GM19238 (cell line): Measurements from ENCODE around the gene MACROH2A1.

Experiments
- DNase-seq: peaks from one replicate; pipeline ENCODE4 v3.0.0; 2011; ENCODE audit warnings: low spot score; ENCODE audit not compliant: insufficient read length

MACROH2A1 gene

DNA sequence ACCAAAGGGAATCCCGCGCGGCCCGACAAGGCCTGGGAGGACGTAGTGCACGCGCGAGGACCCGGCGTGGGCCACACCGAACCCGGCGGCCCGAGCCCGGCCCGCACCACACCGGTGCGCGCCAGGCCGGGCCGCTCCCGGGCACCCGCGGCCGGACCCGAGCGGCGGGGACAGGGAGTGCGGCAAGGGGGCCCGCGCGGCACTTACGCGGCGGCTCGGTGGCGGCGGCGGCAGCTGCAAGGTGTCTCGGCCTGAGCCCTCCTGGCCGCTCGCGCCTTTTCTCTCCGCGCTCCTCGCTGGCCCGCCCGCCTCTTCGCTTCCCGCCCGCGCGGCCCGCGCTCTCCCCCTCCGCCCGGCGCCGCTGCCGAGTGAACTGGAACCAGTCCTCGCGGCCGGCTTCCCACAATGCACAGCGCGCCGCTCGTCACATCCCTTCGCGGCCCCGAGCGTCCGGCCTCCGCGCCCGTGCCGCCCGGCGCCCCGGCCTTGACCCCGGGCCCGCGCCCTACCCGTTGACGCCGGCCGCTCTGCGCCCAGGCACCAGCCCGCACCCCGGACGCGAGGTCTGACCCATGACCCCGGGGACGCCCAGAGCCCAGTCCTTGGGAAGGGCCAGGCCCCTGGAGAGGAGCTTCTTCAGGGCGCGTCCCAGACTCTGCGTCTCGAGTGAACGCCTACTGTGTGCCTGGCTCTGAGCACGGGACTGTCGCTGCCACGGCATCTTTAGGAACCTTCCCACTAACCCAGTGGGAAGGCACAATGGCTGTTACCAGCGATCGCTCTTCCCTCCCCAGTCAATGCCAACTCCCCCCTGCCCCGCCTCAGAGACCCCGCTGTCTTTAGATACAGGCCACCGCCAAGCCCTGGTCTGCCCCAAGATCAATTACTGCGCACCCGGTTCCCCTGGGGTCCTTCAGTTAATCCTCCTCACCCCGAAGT, at the start of gene MACROH2A1:
MACROH2A1 (minus strand) TSS at position 377 of the 939 bp plus-strand sequence. CDS start 10,138 bp downstream, outside the sequence.
- DNase-seq: peak; percentile 86

DNA sequence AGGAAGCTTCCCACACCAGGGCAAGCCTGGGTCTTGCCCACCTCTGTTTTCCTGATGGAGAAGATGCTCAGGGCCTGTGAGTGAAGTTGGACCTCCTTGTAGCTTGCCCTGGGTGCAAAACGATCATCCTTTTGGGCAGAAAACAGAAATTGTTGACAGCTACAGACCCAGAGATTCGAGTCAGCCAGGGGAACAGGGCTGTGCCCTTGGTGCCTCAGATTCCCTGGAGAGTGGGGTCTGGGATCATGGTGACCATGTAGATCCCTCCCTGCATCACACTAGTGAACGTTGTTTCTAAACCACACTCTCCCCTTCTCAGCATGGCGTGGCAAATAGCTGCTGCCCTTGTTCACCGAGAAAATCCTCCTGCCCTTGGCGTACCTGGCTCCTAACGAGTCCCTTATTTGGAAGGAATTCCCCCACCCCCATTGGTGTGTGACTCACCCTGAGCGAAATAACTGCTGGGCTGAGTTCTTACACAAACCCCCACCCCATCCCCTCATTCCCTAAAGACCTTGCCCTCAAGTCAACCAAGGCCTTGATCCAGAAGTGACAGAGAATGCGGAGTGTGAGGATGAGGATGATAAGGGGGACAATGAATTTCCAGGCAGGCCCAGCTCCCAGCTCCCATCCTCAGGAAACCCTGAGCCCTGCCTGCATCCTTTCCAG, 49.2 kb upstream of the MACROH2A1 start:
- no peak for DNase-seq

DNA sequence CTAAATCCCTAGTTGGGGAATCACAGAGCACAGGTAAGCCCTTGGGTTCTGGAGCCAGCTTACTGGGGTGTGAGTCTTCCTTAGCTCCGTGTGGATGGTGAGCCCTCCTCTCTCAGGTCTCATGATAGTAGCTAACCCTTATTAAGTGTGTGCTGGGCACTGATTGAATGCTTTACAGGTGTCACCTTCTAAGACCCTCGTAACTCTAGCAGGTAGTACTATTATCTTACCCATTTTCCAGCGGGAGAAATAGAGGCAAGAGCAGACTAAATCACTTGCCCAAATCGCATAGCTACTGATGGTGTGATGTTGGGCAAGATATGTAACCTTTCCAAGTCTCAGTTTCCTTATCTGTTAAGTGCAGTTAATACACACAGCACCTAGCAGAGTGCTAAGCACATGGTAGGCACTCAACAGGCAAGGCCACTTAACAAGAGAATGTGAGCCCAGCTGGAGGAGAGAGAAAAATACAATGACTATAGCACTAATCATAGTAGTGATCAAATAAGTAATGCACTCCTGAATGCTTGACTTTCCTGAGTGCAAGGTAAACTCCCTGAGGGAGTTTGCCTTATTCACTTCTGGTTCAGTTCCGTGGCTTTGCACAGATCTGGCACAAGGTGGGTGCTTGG, 48.4 kb upstream of the MACROH2A1 start, which contains the start of gene DCANP1:
DCANP1 (minus strand) TSS at position 51 of the 632 bp plus-strand sequence. CDS start 240 bp downstream, outside the sequence.
- DNase-seq: no peak

DNA sequence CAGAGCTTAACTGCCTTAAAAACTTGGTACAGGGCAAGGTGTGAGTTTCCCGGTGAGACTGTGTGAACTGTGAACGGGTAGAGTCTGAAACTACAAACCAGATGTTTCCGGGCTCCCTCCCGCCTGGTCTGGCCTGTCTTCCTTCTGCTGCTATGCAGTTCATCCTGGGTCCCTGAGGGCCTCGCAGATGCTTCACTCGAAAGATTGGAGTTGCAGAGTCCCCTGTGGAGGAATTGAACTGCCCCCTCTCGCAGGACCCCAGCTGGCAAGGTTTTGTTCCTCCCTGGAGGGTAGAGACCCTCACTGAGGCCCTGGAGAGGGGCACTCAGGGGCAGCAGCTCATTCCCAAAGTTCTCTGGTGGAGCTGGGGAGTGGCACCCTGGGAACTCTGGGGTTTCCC, 47.6 kb upstream of the MACROH2A1 start:
- DNase-seq: no peak

DNA sequence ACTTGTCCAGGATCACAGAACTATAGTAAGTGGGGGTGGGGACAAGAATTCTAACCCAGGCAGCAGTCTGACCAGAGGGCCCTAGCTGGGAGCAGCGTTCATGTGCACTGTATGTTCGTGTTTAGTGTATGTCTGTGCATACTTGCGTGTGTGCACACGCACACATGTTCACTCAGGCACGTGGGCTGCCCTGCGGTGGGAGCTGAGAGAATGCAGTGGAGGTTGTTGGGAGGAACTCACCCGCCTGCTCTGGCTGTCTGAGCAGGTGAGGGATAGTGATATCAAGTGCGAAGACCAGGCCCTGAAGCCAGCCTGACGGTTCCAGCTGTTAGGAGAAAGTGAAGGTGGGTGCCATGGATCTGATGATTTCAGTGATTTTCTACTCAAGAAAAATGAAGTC, 47.2 kb upstream of the MACROH2A1 start:
- no peak for DNase-seq

DNA sequence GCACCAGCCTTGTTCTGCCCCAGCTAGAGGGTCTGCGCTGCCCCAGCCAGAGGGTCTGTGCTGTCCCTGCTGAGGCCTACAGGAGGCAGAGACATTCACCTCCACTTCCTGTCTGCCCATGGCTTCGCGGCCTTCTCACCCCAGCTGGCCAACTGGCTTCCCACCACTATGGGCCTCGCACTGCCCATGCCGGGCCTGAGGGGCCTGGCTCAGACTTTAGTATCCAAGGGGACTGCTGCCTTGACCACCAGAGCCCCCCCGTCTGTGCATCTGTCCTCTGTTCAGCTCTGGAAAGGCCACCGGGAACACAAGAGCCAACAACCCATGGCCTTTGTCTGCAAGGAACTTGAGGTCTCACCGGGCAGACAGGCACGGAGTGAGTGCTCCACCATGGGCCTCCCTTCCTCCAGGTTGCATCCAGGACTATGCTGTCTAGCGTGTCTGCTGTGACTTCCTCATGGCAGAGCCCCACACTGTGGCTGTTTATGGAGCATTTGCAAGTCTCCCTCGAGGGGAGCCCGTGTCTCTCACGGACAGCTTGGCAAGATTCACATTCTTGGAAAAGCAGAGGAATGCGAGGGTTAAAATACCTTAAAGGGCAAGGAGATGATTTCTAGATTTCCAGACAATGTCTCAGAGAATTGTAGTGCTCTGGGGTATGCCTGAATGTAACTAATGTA, 46.4 kb upstream of the MACROH2A1 start:
- DNase-seq: no peak

DNA sequence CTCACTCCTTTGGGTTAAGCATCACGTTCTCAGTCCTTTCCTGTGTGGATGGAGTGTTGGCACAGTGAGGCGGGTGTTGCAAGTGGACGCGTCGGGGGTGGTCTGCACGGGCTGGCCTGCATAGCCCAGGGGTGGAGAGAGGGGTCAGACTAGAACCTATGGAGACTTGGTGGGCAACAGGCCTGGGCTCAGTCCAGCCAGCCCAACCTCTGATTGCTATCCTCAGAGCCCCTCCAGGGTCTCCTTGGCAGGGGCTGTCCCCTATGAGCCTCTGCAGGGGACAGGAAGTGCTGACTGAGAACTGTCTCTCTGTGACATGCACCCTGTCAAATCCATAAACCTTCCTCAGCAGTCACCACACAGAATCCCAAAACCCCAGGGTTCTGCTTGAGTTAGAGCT, 45.9 kb upstream of the MACROH2A1 start:
- DNase-seq: no peak

DNA sequence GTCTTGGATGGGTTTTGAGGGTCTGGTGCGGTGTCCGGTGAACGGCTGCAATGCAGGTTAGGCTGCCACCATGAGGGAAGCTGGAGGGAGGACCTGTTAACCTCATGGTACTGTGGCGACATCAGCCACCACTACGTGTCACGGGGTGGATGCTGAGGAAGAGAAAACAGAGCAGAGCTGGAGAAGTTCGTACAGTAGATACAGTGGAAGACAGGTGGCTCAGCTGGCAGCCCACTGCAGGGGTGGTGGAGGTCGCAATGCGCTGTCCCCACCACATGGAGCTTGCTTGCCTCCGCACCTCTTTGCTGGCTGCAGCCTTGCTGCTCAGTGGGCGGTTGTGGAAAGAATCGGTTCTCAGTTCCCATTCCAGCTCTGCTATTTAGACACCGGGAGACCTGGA, 45.3 kb upstream of the MACROH2A1 start:
- DNase-seq: no peak

DNA sequence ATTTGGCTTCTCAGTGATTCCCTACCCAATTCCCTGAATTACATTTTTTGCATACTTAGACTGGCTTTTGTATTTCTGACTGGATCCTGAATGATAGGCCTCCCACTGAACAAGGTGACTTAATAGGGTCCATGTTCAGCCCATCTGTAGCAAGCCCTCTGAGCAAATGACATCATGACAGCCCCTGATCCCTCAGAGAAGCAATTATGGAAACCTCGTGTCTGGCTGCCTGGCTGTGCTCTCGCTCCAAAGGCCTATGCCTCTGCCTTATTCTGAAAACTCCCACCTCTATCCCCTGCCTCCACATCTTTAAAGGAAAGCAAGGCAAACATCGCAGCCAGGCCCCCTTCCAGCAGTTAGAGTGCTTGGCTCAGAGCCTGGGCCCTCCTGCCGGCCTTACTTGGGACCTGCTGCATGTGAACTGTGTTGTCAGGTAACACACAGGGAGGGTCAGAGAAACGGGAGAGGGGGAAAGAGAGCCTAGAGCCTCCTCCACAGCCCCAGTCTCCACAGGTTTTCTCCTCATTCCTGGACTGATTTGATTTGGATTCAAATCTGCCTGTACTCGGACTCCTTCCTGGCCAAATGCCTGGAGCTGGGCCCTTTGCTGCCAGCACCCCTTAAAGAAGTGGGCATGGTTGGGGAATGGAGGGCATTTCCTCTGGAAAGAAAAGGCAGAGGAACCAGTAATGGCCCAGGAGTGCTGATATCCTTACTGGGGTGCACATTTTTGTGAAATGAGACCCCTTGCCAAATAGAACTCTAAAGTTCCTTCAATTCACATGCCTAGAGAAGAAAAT, 44.3 kb upstream of the MACROH2A1 start:
- DNase-seq: no peak

DNA sequence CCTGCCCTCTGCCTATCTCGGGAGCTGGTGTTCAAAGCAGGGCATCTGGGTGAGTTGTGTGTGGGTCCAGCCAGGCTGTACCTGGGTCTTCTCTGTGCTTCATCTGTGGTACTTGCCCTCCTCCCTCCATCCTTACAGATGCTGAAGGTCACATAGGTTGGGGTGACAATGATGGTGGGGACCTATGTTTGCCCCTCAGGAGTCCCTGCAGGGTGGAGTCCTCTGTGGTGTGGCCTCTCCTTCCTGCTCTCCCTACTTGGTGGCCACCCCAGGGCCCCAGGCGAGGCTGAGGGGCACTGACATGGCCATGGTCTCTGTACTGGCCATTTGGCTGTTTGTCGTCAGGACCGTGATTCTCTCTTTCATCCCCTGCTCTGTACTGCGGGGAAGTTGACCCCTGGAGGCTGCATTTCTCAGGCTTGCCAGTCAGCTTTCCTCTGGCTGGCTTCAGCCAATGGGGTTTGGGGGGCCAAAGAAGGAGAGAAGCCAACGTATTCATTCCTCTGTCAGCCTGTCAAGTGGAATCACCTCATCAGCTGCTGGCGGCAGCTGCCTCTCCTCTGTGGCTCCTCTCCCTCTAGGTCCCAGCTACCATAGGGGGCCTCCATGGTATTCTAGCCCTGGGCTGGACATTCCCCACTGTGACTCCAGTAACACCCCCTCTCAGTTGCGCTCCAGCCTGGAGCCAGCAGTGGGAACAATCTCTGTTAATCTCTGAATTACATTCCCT, 43.6 kb upstream of the MACROH2A1 start:
- DNase-seq: no peak

DNA sequence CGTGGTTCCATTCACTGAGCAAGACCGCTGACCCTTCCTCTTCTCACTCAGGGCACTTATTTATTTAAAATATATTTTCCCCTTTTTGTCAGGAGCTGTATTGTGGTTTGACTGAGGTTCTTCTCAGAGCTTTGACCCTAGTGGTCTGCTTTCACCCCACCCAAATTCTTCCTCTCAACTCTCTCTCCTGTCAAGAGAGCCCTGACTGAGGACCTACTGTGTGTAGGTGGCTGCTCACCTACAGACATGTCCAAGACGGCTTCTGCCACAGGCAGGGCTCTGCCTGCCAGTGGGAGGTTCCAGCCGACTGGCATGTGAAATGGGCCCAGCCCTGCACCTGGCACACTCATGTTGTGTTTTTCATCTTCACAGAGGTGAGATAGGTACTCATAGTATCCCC, 42.9 kb upstream of the MACROH2A1 start:
- no peak for DNase-seq

DNA sequence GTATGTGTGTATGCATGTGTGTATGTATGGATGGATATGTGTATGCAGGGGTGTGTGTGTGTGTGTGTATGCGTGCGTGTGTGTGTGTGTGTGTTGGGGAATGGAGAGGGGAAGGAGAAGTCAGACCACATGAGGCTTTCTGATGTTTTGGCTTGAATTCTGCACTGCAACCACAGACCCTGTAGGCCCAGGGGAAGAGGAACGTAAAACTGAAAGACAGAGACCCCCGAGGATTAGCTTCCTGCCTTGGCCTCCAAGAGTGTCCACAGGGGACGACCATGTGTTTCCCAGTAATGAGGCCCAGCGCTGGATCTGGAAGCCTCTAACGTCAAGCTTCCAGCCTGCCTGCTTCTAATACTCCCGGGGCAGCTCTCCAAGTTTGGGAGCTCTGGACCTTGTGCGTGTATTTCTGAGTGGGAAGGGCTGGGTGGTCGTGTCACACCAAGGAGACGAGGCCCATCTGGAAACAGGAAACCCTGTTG, 42.4 kb upstream of the MACROH2A1 start:
- DNase-seq: no peak

DNA sequence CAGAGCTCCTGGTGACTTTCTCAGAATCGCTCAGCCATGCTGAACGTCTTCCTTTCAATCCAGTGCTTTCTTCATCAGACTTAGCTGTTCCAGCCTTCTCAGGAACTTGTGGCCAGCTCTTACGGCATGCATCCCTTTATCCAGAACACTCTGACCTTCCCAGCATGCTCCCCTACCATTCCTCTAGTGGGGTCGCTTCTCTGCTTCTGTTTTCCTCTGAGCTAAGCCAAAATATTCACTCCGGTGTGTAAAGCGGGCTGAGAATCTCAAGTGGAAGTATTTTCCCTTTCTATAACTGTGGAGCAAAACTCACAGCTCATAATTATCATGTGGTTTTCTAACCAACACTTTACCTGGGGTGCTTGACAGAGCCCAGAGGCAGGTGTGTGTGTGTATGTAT, 41.9 kb upstream of the MACROH2A1 start:
- DNase-seq: no peak

DNA sequence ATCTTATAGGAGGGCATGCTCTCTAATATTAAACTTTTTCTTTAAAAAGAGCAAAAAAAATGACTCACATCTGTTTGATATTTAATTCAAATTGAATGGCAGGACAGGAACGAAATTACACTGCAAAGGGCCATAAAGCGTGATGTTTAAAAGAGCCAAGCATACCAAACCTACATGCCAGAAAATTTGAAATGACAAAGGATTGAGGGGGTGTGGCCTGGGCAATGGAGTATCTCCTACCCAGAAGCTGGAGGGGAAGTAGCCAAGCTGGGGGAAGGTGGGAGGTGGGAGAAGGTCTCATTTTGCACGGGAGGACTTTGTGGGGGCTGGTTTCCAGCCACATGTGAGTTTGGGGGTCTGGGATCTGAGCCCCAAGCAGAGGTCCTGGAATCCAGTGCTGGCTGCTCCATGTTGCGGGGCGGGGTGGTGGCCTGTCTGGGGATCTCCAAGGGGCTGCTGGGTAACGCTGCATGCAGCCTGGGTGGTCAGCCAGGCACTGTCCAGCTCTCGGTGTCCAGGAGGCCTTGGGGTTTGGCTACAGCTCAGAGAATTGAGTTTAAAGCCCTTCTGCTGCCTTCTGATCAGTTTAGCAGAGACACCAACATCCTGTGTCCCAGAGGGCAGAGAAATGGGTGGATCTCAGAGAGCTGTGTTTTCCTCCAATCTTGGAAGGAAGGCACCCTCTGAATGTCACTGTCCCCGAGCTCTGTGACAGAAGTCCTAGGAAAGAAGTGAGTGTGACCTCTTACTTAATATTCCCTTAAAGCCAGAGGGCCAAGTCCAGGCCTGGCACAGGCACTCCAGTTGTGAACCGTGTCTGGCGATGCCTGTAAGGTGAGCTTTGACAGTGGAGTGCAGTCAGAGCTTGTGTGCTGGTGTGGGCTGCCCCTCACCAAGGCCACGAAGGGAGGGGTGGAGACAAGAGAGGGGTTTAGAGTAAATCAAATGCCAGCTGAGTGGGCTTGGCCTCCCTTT, 40.5 kb upstream of the MACROH2A1 start:
- DNase-seq: no peak

DNA sequence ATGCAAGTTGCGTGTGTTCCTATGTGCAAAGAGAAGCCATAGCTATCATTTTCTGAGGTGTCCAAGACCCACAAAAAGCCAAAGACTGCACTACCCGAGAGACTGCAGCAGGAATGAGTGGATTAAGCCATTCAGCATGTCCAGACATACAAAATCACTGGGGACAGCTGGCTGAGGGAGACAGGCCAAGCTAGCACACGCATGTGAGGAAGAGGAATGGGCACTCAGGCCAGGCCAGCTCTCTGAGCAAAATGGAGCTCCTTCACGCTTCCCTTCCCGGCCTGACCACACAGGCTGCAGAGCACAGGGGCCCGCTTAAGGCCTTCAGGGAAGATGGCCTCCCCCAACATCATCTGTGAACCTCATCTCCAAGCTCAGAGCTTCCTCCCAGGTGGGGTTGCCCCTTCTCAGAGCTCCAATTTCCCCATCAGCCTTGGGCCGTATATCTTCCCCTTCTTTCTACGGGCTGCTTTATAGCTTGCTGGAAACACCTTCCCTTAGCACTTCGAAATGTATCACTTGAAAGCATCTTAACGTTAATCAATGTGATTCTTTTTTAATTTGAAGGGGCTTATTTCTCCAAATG, 39.7 kb upstream of the MACROH2A1 start:
- no peak for DNase-seq

DNA sequence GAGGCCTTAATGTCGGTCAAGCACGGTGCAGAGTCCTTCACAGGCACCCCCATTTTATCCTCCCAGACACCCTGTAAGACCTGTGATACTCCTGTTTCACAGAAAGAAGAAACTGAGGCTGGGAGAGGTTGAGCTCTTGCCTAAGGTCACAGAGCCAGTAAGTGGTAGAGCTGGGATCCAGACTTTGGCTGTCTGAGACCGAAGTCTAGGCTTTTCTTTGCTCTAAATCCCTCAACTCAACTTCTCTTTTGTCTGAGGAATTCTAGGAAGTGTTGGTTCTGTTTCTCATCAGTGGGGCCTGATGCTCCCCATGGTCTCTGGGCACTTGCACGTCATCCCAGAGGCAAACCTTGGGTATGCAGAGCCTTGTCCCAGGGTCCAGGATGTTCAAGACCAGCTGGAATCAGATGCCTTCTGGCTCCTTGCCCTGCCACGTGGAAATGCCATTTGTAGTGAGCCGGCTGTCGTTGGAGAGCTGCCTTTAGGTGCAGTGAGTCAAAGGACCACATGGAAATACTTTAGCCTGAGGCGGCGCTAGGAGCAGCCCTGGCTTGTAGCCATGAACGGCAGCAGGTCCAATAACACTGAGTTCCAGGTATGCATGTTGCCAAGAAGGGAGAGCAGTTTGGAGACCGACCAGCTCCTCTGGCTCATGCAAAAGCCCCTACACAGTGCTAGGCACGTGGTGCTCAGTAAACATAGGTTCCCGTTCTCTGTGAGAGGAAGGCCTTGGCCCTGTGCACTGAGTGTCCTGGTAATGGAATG, 38.9 kb upstream of the MACROH2A1 start:
- DNase-seq: no peak

DNA sequence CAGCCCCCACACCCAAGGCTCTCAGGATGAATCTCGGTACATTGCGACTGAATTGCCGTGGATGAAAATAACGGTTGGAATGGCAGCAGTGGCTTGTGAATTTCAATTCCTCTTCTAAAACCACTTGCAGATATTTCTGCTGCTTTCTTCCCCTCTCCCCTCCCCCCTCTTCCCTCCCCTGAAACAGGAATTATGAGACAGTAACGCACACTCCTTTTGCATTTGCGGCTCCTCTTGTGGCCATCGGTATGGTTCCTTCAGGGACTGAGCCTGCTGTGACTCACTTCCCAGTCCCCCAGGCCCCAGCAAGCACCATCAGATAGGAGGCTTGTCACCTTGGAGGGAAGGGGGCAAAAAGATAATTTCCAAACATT, 38.4 kb upstream of the MACROH2A1 start:
- no peak for DNase-seq
